ENCODE measurements around the gene NT5M.
"Not testable (repeated sequence)": the region's sequence is repeated elsewhere in the genome, so short reads cannot be mapped to it uniquely, and the experiment has no call there.

- not testable (repeated sequence) for TF ChIP-seq EZH2 (IDR thresholded peaks at IDR 0.05); FOXP2 (optimal IDR thresholded peaks at IDR 0.05; ENCODE audit: control extremely low read depth, extremely low read length, insufficient read depth); POLR2AphosphoS5 (IDR thresholded peaks at IDR 0.05; ENCODE audit: borderline replicate concordance, low read depth, low read length)
Measured at GRCh38 chr17:17277431-17277830, 25.7 kb upstream of the NT5M start.
